IMR-90 (cell line): Measurements from ENCODE around the gene SMC1B. TPM values are rescaled to one million over a fixed set of nuclear protein-coding genes. Genes with fewer than 3 reads are reported as not detected.

Experiments
- ATAC-seq: fragments of 200-7000 bp; cut with Tn5 transposase; 2 replicates; pipeline ENCODE4 v1.9.1; 2020; ENCODE audit warnings: low read depth, mild to moderate bottlenecking, moderate library complexity
- BruUV-seq: library from RNA; stranded (reverse); fragments of 400-500 nt; replicated peaks from 2 replicates; lab custom pipeline; 2021; lab: Mats Ljungman, UMichigan
- CTCF ChIA-PET: fragments of 300-600 bp; formaldehyde crosslinking; extraction: SDS; loops from one replicate; lab custom pipeline; 2021; ENCODE audit warnings: antibody characterized with exemption; lab: Yijun Ruan, JAX
- POLR2A ChIA-PET: fragments of 300-600 bp; sonication (Branson Sonifier 250); formaldehyde crosslinking; loops from one replicate; lab custom pipeline; 2022; ENCODE audit warnings: antibody characterized with exemption; ENCODE audit not compliant: unreplicated experiment; lab: Charles Lee
- DNase-seq: peaks from one replicate; pipeline ENCODE4 v3.0.0; 2013
- H2AFZ ChIP-seq: replicated peaks from 2 replicates; pipeline ENCODE3; 2013; ENCODE audit warnings: low read length, mild to moderate bottlenecking; ENCODE audit not compliant: poor library complexity
- H2AK5ac ChIP-seq: 2 replicates; pipeline ENCODE4 v1.6.1; 2013; ENCODE audit warnings: low read depth, low read length, inconsistent platforms
- H2AK9ac ChIP-seq: replicated peaks from 2 replicates; pipeline ENCODE3; 2013; ENCODE audit warnings: mild to moderate bottlenecking, low read depth, low read length, moderate library complexity; ENCODE audit not compliant: poor library complexity
- H2BK120ac ChIP-seq: 2 replicates; pipeline ENCODE4 v1.6.1; 2013; ENCODE audit warnings: low read depth, low read length, inconsistent platforms
- H2BK15ac ChIP-seq: 3 replicates; pipeline ENCODE4 v1.6.1; 2013; ENCODE audit warnings: low read depth, low read length, inconsistent platforms
- H2BK20ac ChIP-seq: 2 replicates; pipeline ENCODE4 v1.6.1; 2013; ENCODE audit warnings: low read depth, mild to moderate bottlenecking, inconsistent platforms, low read length, moderate library complexity
- H2BK5ac ChIP-seq: 2 replicates; pipeline ENCODE4 v1.6.1; 2013; ENCODE audit warnings: mild to moderate bottlenecking, low read depth, low read length, inconsistent platforms; ENCODE audit not compliant: poor library complexity, severe bottlenecking
- H3K14ac ChIP-seq: replicated peaks from 2 replicates; pipeline ENCODE4 v1.6.1; 2013; ENCODE audit warnings: low read depth, low read length, inconsistent platforms
- H3K18ac ChIP-seq: 2 replicates; pipeline ENCODE4 v1.6.1; 2013; ENCODE audit warnings: low read depth, low read length, control low read depth
- H3K23ac ChIP-seq: 2 replicates; pipeline ENCODE4 v1.6.1; 2013; ENCODE audit warnings: low read depth, low read length, inconsistent platforms
- H3K27ac ChIP-seq: 2 replicates; pipeline ENCODE4 v1.5.1; 2013; ENCODE audit warnings: mild to moderate bottlenecking, control low read depth, low read length; ENCODE audit not compliant: insufficient read depth
- H3K27me3 ChIP-seq: 2 replicates; pipeline ENCODE4 v1.6.1; 2013; ENCODE audit warnings: low read length; ENCODE audit not compliant: control insufficient read depth, insufficient read depth
- H3K36me3 ChIP-seq: 2 replicates; pipeline ENCODE4 v1.6.1; 2013; ENCODE audit warnings: low read length, mixed read lengths; ENCODE audit not compliant: control insufficient read depth, insufficient read depth
- H3K4ac ChIP-seq: 2 replicates; pipeline ENCODE4 v1.6.1; 2013; ENCODE audit warnings: low read depth, low read length, inconsistent platforms
- H3K4me1 ChIP-seq: 2 replicates; pipeline ENCODE4 v1.6.1; 2013; ENCODE audit warnings: low read length, mixed read lengths; ENCODE audit not compliant: control insufficient read depth, insufficient read depth
- H3K4me2 ChIP-seq: 2 replicates; pipeline ENCODE4 v1.6.1; 2013; ENCODE audit warnings: low read depth, mild to moderate bottlenecking, control low read depth, low read length, moderate library complexity
- H3K4me3 ChIP-seq: 2 replicates; pipeline ENCODE4 v1.5.1; 2013; ENCODE audit warnings: low read depth, mild to moderate bottlenecking, control low read depth, low read length, moderate library complexity; ENCODE audit not compliant: insufficient read depth
- H3K56ac ChIP-seq: 2 replicates; pipeline ENCODE4 v1.6.1; 2013; ENCODE audit warnings: low read length, inconsistent platforms; ENCODE audit not compliant: insufficient read depth; ENCODE audit errors: extremely low read depth
- H3K79me1 ChIP-seq, 2 experiments: 2 replicates each; pipeline ENCODE4 v1.6.1; 2013; ENCODE audit warnings: low read length in 2 of 2, inconsistent platforms in 1 of 2, low read depth in 1 of 2
- H3K9ac ChIP-seq: 2 replicates; pipeline ENCODE4 v1.6.1; 2013; ENCODE audit warnings: low read depth, low read length, control low read depth
- H3K9me1 ChIP-seq: 2 replicates; pipeline ENCODE4 v1.6.1; 2013; ENCODE audit warnings: low read length, inconsistent platforms; ENCODE audit not compliant: insufficient read depth
- H3K9me3 ChIP-seq: 2 replicates; pipeline ENCODE4 v1.6.1; 2013; ENCODE audit warnings: low read length; ENCODE audit not compliant: control insufficient read depth, insufficient read depth
- H4K20me1 ChIP-seq: 2 replicates; pipeline ENCODE4 v1.6.1; 2013; ENCODE audit warnings: low read length, inconsistent platforms; ENCODE audit not compliant: insufficient read depth
- H4K5ac ChIP-seq: 2 replicates; pipeline ENCODE4 v1.6.1; 2013; ENCODE audit warnings: mild to moderate bottlenecking, low read depth, low read length, control low read depth
- H4K8ac ChIP-seq, 2 experiments: 2 replicates each; pipeline ENCODE4 v1.6.1; 2013; ENCODE audit warnings: low read depth in 2 of 2, low read length in 2 of 2, control low read depth in 1 of 2, inconsistent platforms in 1 of 2
- H4K91ac ChIP-seq: 2 replicates; pipeline ENCODE4 v1.6.1; 2013; ENCODE audit warnings: low read depth, low read length, inconsistent platforms; ENCODE audit not compliant: insufficient read depth
- BHLHE40 ChIP-seq: fragments of 150-350 bp; IDR thresholded peaks from 2 replicates; pipeline ENCODE4 v1.6.1; 2016; ENCODE audit warnings: mild to moderate bottlenecking, low read depth, low read length
- CEBPB ChIP-seq: IDR thresholded peaks from 2 replicates; pipeline ENCODE4 v1.6.1; 2012; ENCODE audit warnings: low read depth, low read length, improper control_type of control experiment
- CHD1 ChIP-seq: IDR thresholded peaks from 2 replicates; pipeline ENCODE4 v1.6.1; 2012; ENCODE audit warnings: low read depth, low read length, improper control_type of control experiment
- FOS ChIP-seq: fragments of 150-350 bp; IDR thresholded peaks from 2 replicates; pipeline ENCODE4 v1.6.1; 2016; ENCODE audit warnings: low read depth, low read length
- MAFK ChIP-seq: IDR thresholded peaks from 2 replicates; pipeline ENCODE4 v1.6.1; 2012; ENCODE audit warnings: low read depth, low read length, improper control_type of control experiment
- MAZ ChIP-seq: IDR thresholded peaks from 2 replicates; pipeline ENCODE4 v1.6.1; 2012; ENCODE audit warnings: low read depth, mild to moderate bottlenecking, low read length, improper control_type of control experiment, moderate library complexity, borderline replicate concordance
- MXI1 ChIP-seq: IDR thresholded peaks from 2 replicates; pipeline ENCODE4 v1.6.1; 2012; ENCODE audit warnings: low read depth, mild to moderate bottlenecking, low read length, moderate library complexity, borderline replicate concordance
- NFE2L2 ChIP-seq: fragments of 150-350 bp; IDR thresholded peaks from 2 replicates; pipeline ENCODE4 v1.6.1; 2016; ENCODE audit warnings: low read depth, mild to moderate bottlenecking, low read length
- POLR2A ChIP-seq: IDR thresholded peaks from 2 replicates; pipeline ENCODE4 v1.6.1; 2012; ENCODE audit warnings: mild to moderate bottlenecking, low read depth, low read length
- RAD21 ChIP-seq: IDR thresholded peaks from 2 replicates; pipeline ENCODE4 v1.6.1; 2012; ENCODE audit warnings: low read length, improper control_type of control experiment
- RCOR1 ChIP-seq: IDR thresholded peaks from 2 replicates; pipeline ENCODE4 v1.6.1; 2012; ENCODE audit warnings: mild to moderate bottlenecking, low read length, improper control_type of control experiment; ENCODE audit not compliant: insufficient replicate concordance
- RFX5 ChIP-seq: IDR thresholded peaks from 2 replicates; pipeline ENCODE4 v1.8.0; 2012; ENCODE audit warnings: low read depth, mild to moderate bottlenecking, low read length, moderate library complexity
- SMC3 ChIP-seq: fragments of 150-350 bp; IDR thresholded peaks from 2 replicates; pipeline ENCODE4 v1.6.1; 2016; ENCODE audit warnings: low read depth, mild to moderate bottlenecking, antibody characterized with exemption, low read length, moderate library complexity
- WGBS, 2 experiments: methylation state at CpG; one replicate each; pipeline versions ENCODE4 v1.1.5 to v1.1.7; 2013; ENCODE audit warnings: missing lambda C conversion rate in 2 of 2; ENCODE audit not compliant: insufficient read length in 1 of 2; ENCODE audit errors: extremely low coverage in 2 of 2; 5-methylcytosine and 5-hydroxymethylcytosine counted together
- dilution Hi-C: fragments of 300-500 bp; cut with HindIII; formaldehyde crosslinking; loops from one replicate; pipeline ENCODE4 v1.14.3; 2018; ENCODE audit warnings: low sequenced_read_pairs; ENCODE audit not compliant: unreplicated experiment
- in situ Hi-C: fragments of 300-500 bp; cut with MboI; formaldehyde crosslinking; loops from 3 replicates; pipeline ENCODE4 v1.14.3; 2019; ENCODE audit warnings: low sequenced_read_pairs, inconsistent platforms, mixed read lengths
- intact Hi-C: fragments of 100-400 bp; cut with micrococcal nuclease; formaldehyde crosslinking; loops from 2 replicates; pipeline ENCODE4 v1.10.0; 2022
- polyA plus RNA-seq, 3 experiments: library from polyadenylated mRNA; depleted of rRNA; stranded (reverse); fragments of >200 nt; gene quantifications; 2 replicates each; pipeline ENCODE4 v1.2.3, GENCODE V29; 2012; ENCODE audit warnings: low replicate concordance in 1 of 3
- total RNA-seq: library from RNA; depleted of rRNA; stranded (reverse); fragments of >200 nt; gene quantifications from 2 replicates; pipeline ENCODE4 v1.2.3, GENCODE V29; 2012
- TF ChIP-seq, protein P1 (sequence below): fragments of 150-350 bp; IDR thresholded peaks from 2 replicates; pipeline ENCODE4 v1.6.1; 2016; ENCODE audit warnings: low read depth, mild to moderate bottlenecking, low read length, moderate library complexity, borderline replicate concordance
- TF ChIP-seq, protein P2 (sequence below): conservative IDR thresholded peaks from 2 replicates; pipeline ENCODE4 v1.5.1; 2012; ENCODE audit warnings: mild to moderate bottlenecking, low read depth, low read length, improper control_type of control experiment
- TF ChIP-seq, protein P3 (sequence below): fragments of 150-350 bp; IDR thresholded peaks from 2 replicates; pipeline ENCODE4 v1.6.1; 2017; ENCODE audit warnings: mild to moderate bottlenecking, antibody characterized with exemption, low read length, low read depth

Gene SMC1B
- total and polyA plus RNA-seq, 2 of the 4 experiments (the other 2 are of a cell fraction) = not detected

DNA sequence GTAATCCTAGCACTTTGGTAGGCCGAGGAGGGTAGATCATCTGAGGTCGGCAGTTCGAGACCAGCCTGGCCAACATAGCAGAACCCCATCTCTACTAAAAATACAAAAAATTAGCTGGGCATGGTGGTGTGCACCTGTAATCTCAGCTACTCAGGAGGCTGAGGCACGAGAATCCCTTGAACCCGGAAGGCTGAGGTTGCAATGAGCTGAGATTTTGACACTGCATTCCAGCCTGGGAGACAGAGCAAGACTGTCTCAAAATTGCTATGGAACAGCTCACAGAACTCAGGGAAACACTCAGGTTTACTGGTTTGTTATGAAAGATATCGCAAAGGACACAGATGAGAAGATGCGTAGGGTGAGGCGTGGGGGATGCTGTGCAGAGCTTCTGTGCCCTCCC is 101.0 kb downstream of the SMC1B start:
- no peak overlapping the region for H4K8ac ChIP-seq
- H2BK5ac ChIP-seq = no peak overlapping the region
- H2AFZ ChIP-seq = no peak overlapping the region
- no peak overlapping the region for H3K27ac ChIP-seq
- no peak overlapping the region for H2BK120ac ChIP-seq
- H4K20me1 ChIP-seq = peaks cover 19% of the 10 kb centered on the region; the same call in 1 of the 2 replicates
- TF ChIP-seq MAZ = no peak
- no peak for TF ChIP-seq CEBPB
- TF ChIP-seq MAFK = no peak
- TF ChIP-seq, protein P1, sequence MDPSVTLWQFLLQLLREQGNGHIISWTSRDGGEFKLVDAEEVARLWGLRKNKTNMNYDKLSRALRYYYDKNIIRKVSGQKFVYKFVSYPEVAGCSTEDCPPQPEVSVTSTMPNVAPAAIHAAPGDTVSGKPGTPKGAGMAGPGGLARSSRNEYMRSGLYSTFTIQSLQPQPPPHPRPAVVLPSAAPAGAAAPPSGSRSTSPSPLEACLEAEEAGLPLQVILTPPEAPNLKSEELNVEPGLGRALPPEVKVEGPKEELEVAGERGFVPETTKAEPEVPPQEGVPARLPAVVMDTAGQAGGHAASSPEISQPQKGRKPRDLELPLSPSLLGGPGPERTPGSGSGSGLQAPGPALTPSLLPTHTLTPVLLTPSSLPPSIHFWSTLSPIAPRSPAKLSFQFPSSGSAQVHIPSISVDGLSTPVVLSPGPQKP = no peak
- TF ChIP-seq NFE2L2 = no peak
- no peak for TF ChIP-seq RFX5
- TF ChIP-seq SMC3 = no peak
- TF ChIP-seq CHD1 = no peak
- TF ChIP-seq, protein P2, sequence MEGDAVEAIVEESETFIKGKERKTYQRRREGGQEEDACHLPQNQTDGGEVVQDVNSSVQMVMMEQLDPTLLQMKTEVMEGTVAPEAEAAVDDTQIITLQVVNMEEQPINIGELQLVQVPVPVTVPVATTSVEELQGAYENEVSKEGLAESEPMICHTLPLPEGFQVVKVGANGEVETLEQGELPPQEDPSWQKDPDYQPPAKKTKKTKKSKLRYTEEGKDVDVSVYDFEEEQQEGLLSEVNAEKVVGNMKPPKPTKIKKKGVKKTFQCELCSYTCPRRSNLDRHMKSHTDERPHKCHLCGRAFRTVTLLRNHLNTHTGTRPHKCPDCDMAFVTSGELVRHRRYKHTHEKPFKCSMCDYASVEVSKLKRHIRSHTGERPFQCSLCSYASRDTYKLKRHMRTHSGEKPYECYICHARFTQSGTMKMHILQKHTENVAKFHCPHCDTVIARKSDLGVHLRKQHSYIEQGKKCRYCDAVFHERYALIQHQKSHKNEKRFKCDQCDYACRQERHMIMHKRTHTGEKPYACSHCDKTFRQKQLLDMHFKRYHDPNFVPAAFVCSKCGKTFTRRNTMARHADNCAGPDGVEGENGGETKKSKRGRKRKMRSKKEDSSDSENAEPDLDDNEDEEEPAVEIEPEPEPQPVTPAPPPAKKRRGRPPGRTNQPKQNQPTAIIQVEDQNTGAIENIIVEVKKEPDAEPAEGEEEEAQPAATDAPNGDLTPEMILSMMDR = no peak
- TF ChIP-seq MXI1 = no peak
- no peak for TF ChIP-seq FOS
- TF ChIP-seq, protein P3, sequence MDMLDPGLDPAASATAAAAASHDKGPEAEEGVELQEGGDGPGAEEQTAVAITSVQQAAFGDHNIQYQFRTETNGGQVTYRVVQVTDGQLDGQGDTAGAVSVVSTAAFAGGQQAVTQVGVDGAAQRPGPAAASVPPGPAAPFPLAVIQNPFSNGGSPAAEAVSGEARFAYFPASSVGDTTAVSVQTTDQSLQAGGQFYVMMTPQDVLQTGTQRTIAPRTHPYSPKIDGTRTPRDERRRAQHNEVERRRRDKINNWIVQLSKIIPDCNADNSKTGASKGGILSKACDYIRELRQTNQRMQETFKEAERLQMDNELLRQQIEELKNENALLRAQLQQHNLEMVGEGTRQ = no peak
- TF ChIP-seq RCOR1 = no peak
- no peak for TF ChIP-seq POLR2A
- TF ChIP-seq BHLHE40 = no peak
- no peak for TF ChIP-seq RAD21
- no peak overlapping the region for H3K4me3 ChIP-seq
- H4K5ac ChIP-seq = no peak overlapping the region
- peaks cover 19 to 68% of the 10 kb centered on the region in 2 experiments for H3K79me1 ChIP-seq
- ChIA-PET CTCF (no interaction called here), POLR2A (no interaction called here)
- no peak overlapping the region for H2BK15ac ChIP-seq
- intact Hi-C loops (no loop called here), in situ Hi-C loops (no loop called here), dilution Hi-C loops (no loop called here)
- H3K9ac ChIP-seq = no peak overlapping the region
- H3K9me1 ChIP-seq = 0 out of 2 replicates have a peak, but pooled peaks cover 10% of the 10 kb centered on the region
- WGBS, 2 experiments = 96% methylated on average over 5 of the region's 8 CpGs; no CpG with 5 or more reads in 1 of the 2 experiments
- peaks cover 15% of the 10 kb centered on the region for H3K4me1 ChIP-seq
- no peak overlapping the region for H3K14ac ChIP-seq
- DNase-seq (no peak), ATAC-seq (no peak)
- H3K36me3 ChIP-seq = no peaks in the 10 kb centered on the region; the same call in 1 of the 2 replicates
- no peak overlapping the region for H3K4ac ChIP-seq
- no peak overlapping the region for H2AK9ac ChIP-seq
- H3K4me2 ChIP-seq = no peak overlapping the region
- no peak overlapping the region for H3K18ac ChIP-seq
- no peak overlapping the region for H2BK20ac ChIP-seq
- H3K9me3 ChIP-seq = no peaks in the 10 kb centered on the region
- no peak overlapping the region for H4K91ac ChIP-seq
- BruUV-seq = no TSS peak
- no peak overlapping the region for H3K23ac ChIP-seq
- no peak overlapping the region for H3K56ac ChIP-seq
- no peaks in the 10 kb centered on the region for H3K27me3 ChIP-seq
- H2AK5ac ChIP-seq = no peak overlapping the region
